22Rv1 (cell line): Measurements from ENCODE around the gene CAMSAP2.

Source experiments
- H3K27ac ChIP-seq: fragments of 450-650 bp; 2 replicates; pipeline ENCODE4 v1.5.1; 2017
- ZFX ChIP-seq: fragments of 450-650 bp; IDR thresholded peaks from 2 replicates; pipeline ENCODE4 v1.6.1; 2017; ENCODE audit warnings: antibody characterized with exemption, borderline replicate concordance
- TF ChIP-seq, protein P1 (sequence below): fragments of 450-650 bp; IDR thresholded peaks from 2 replicates; pipeline ENCODE4 v1.5.1; 2017; ENCODE audit warnings: mild to moderate bottlenecking

CAMSAP2 gene, protein sequence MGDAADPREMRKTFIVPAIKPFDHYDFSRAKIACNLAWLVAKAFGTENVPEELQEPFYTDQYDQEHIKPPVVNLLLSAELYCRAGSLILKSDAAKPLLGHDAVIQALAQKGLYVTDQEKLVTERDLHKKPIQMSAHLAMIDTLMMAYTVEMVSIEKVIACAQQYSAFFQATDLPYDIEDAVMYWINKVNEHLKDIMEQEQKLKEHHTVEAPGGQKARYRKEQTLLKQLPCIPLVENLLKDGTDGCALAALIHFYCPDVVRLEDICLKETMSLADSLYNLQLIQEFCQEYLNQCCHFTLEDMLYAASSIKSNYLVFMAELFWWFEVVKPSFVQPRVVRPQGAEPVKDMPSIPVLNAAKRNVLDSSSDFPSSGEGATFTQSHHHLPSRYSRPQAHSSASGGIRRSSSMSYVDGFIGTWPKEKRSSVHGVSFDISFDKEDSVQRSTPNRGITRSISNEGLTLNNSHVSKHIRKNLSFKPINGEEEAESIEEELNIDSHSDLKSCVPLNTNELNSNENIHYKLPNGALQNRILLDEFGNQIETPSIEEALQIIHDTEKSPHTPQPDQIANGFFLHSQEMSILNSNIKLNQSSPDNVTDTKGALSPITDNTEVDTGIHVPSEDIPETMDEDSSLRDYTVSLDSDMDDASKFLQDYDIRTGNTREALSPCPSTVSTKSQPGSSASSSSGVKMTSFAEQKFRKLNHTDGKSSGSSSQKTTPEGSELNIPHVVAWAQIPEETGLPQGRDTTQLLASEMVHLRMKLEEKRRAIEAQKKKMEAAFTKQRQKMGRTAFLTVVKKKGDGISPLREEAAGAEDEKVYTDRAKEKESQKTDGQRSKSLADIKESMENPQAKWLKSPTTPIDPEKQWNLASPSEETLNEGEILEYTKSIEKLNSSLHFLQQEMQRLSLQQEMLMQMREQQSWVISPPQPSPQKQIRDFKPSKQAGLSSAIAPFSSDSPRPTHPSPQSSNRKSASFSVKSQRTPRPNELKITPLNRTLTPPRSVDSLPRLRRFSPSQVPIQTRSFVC (N-terminal part only)

DNA sequence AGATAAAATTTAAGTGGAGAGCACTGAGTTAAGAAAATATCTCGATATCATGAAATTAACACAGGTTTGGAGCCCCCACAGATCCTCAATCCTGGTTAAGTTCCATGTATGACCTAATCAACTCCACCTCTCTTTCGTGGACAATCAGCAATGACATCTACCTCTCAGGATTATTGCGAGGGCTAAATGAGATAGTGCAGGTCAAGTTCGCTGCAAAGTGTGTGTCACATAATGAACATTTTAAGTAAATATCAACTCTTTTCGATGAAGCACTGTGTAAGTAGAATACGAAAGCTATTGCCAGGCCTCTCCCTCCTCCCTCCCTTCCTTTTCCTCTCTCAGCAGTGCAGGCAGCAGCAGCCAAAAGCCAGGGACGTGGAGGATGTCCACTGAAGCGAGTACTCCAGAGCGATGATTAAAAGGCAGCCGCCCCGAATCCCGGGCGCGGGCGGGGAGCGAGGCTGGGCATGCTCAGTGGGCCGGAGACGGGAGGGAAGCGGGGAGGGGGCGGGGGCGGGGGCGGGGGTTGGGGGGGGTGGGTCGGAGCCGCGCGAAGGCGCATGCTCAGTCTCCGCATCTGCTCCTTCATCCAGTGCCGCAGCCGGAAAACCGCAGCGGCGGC, at the start of gene CAMSAP2:
Gene CAMSAP2 (plus strand): TSS at position 567 of the 622 bp plus-strand sequence. CDS start 935 bp downstream, outside the sequence.
- TF ChIP-seq, protein P1, sequence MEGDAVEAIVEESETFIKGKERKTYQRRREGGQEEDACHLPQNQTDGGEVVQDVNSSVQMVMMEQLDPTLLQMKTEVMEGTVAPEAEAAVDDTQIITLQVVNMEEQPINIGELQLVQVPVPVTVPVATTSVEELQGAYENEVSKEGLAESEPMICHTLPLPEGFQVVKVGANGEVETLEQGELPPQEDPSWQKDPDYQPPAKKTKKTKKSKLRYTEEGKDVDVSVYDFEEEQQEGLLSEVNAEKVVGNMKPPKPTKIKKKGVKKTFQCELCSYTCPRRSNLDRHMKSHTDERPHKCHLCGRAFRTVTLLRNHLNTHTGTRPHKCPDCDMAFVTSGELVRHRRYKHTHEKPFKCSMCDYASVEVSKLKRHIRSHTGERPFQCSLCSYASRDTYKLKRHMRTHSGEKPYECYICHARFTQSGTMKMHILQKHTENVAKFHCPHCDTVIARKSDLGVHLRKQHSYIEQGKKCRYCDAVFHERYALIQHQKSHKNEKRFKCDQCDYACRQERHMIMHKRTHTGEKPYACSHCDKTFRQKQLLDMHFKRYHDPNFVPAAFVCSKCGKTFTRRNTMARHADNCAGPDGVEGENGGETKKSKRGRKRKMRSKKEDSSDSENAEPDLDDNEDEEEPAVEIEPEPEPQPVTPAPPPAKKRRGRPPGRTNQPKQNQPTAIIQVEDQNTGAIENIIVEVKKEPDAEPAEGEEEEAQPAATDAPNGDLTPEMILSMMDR = no peak
- TF ChIP-seq ZFX = no peak
- peak within 1 kb of the TSS; percentile 98 for H3K27ac ChIP-seq

DNA sequence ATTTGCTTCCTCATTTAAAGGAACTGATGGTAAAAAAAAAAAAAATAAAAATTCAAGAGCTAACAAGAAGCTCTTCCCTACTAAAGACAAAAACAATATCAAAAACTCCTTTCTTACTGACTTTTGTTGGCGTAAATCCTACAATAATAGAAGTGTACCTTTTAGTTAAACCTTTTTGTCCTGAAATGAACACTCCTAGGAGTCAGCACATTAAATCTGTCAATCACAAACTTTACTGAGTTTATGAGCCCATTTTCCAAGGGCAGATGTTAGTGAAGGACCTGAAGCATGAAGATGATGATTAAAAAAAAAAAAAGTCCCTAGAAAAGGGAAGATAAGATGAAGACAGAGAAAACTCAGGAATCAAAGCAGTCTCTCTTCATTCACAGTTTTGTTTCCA, 46.4 kb upstream of the CAMSAP2 start:
- H3K27ac ChIP-seq = no peak overlapping the region
- no peak for TF ChIP-seq ZFX
- TF ChIP-seq, protein P1 = no peak

DNA sequence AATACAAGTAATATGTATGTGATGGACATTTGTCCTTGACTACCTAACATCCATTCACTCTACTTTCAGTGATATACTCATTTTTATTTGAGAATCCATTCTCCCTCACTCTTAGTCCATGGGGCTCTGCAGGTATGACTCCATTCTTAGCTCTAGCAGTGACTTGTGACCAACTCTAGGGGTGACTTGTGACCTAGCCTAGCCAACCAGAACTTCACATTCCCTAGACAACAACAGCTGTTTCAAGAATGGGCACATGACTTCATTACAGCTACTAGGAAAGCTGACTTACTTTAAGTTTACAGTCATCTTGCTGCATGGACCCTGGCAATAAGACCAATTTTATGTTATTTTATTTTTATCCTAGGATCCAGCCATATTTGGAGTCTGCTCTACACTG, 45.4 kb upstream of the CAMSAP2 start:
- no peak for TF ChIP-seq ZFX
- TF ChIP-seq, protein P1 = no peak
- no peak overlapping the region for H3K27ac ChIP-seq

DNA sequence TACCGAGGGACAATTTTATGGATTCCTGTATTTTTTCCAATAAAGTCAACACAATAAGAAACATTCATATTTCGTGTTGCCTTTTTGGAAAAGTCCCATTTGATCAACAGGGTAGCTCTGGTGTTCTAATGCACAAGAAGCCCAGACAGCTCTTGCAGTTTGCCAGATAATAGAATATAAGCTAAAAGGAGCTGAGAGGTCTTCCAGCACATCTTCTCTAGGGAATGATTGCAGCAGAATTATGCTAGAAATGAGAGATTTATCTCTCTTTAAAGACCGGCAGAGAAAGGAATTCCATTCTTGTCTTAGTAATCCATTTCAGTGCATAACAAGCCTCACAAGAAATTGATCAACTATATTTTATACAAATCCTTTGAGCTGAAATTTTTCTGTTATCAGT, 44.0 kb upstream of the CAMSAP2 start:
- TF ChIP-seq, protein P1 = no peak
- TF ChIP-seq ZFX = no peak
- no peak overlapping the region for H3K27ac ChIP-seq

DNA sequence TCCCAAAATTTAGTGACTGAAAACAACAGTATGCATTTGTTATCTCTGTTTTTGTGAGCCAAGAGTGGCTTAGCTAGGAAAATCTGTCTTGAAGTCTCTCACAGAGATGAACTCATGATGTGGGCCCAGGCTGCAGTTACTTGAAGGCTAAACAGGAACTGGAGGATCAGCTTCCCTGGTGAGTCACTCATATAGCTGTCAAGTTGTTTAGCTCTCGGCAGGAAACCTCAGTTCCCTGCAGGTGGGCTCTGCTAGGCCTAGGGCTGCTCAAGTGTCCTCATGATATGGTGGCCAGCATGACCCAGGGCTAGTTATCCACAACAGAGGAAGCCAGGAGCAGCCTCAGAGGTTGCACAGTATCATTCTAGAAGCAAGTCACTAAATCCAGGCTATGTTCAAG, 38.8 kb upstream of the CAMSAP2 start:
- H3K27ac ChIP-seq = no peak overlapping the region
- TF ChIP-seq, protein P1 = no peak
- TF ChIP-seq ZFX = no peak

DNA sequence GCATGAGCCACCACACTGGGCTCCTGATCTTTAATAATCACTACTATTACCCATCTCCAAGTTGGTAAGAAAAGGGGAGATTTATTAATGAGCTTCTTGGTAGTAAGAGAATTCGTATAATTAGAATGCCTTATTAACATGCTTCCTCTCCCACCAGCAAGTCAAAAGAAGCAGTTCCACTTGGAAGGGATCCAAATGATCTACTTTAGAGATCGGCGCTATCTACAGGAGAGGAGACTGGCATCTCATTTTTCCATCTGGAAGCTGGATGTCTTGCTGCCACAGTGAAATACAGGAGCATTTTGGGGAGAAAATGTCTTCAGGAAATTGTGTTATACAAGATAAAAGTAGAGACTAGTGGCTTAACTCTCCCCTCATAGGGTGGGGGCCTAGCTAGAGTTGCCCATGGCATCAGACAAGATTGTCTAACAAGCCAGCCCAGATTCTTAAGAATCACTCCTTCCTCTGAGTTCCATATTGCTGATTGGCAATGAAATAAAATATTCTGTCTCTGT, 33.6 kb upstream of the CAMSAP2 start:
- no peak for TF ChIP-seq ZFX
- TF ChIP-seq, protein P1 = no peak
- no peak overlapping the region for H3K27ac ChIP-seq
